ENCODE measurements around the gene CDC5L.

CDC5L gene

GRCh38 chr6:44477293-44477894, 89.9 kb downstream of the CDC5L start:
- no peak for DNase-seq

- peak; percentile 40 to 61 for DNase-seq
Observed at GRCh38 chr6:44478158-44478557, 90.7 kb downstream of the CDC5L start.

- no peak for DNase-seq
Observed at GRCh38 chr6:44478591-44479254, 91.2 kb downstream of the CDC5L start.

GRCh38 chr6:44480097-44480541, 92.6 kb downstream of the CDC5L start:
- no peak for DNase-seq

- DNase-seq: no peak
Observed at GRCh38 chr6:44481056-44481455, 93.5 kb downstream of the CDC5L start.

GRCh38 chr6:44481760-44482159, 94.3 kb downstream of the CDC5L start:
- no peak for DNase-seq

- DNase-seq: no peak
Observed at GRCh38 chr6:44485601-44486401, 98.3 kb downstream of the CDC5L start.

- no peak for DNase-seq
Observed at GRCh38 chr6:44487002-44487401, 99.5 kb downstream of the CDC5L start.

GRCh38 chr6:44487586-44487985, 100.1 kb downstream of the CDC5L start:
- DNase-seq: no peak

GRCh38 chr6:44489910-44490604, 102.6 kb downstream of the CDC5L start:
- no peak for DNase-seq

GRCh38 chr6:44493132-44493531, 105.6 kb downstream of the CDC5L start:
- no peak for DNase-seq

GRCh38 chr6:44493593-44493992, 106.1 kb downstream of the CDC5L start:
- no peak for DNase-seq

- DNase-seq: peak; percentile 5 to 20
Observed at GRCh38 chr6:44494011-44494501, 106.5 kb downstream of the CDC5L start.

- DNase-seq: no peak
Observed at GRCh38 chr6:44495036-44495901, 107.8 kb downstream of the CDC5L start.

- DNase-seq: no peak
Observed at GRCh38 chr6:44496665-44497369, 109.3 kb downstream of the CDC5L start.

- DNase-seq: no peak
Observed at GRCh38 chr6:44497807-44498206, 110.3 kb downstream of the CDC5L start.

- DNase-seq: no peak
Observed at GRCh38 chr6:44498436-44498835, 110.9 kb downstream of the CDC5L start.

GRCh38 chr6:44499609-44500008, 112.1 kb downstream of the CDC5L start:
- DNase-seq: no peak
